Measurements from ENCODE around the gene PCNX3.

GRCh38 chr11:65650547-65651338 is 35.2 kb downstream of the PCNX3 start:
- peak; percentile 67 for TF ChIP-seq POLR2A (IDR thresholded peaks at IDR 0.05)
- TF ChIP-seq, protein P1, sequence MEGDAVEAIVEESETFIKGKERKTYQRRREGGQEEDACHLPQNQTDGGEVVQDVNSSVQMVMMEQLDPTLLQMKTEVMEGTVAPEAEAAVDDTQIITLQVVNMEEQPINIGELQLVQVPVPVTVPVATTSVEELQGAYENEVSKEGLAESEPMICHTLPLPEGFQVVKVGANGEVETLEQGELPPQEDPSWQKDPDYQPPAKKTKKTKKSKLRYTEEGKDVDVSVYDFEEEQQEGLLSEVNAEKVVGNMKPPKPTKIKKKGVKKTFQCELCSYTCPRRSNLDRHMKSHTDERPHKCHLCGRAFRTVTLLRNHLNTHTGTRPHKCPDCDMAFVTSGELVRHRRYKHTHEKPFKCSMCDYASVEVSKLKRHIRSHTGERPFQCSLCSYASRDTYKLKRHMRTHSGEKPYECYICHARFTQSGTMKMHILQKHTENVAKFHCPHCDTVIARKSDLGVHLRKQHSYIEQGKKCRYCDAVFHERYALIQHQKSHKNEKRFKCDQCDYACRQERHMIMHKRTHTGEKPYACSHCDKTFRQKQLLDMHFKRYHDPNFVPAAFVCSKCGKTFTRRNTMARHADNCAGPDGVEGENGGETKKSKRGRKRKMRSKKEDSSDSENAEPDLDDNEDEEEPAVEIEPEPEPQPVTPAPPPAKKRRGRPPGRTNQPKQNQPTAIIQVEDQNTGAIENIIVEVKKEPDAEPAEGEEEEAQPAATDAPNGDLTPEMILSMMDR (IDR thresholded peaks at IDR 0.05): peak in 1 of 4 experiments; percentile 16
- TF ChIP-seq POLR2AphosphoS5 (IDR thresholded peaks at IDR 0.05): peak; percentile 49
